GM20000 (cell line): ENCODE measurements around the gene FRMPD4.

ENCODE experiments used
- DNase-seq: peaks from one replicate; pipeline ENCODE4 v3.0.0; 2012; ENCODE audit warnings: low spot score
- TF ChIP-seq, protein P1 (sequence below): IDR thresholded peaks from 2 replicates; pipeline ENCODE4 v1.5.1; 2012; ENCODE audit warnings: mild to moderate bottlenecking, control low read depth; ENCODE audit errors: extremely low read depth, missing control alignments

The FRMPD4 gene

DNA sequence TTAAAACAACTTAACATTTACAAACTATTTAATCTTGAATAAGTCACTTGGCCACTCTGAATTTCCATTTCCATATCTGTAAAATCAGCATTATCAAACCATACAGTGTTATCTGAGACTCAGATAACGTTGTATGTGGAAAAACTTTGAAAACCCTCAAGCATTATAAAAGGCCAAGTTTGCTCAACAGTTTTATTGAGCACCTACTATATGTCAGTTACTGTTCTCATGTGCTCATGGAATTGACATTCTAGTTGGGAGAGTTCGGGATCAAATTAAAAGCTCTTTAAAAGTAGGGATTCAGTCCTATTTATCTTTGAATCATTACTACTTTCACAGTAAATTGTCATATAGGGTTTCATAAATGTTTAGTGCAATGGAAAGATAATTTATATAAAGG, 97.9 kb downstream of the FRMPD4 start:
- TF ChIP-seq, protein P1, sequence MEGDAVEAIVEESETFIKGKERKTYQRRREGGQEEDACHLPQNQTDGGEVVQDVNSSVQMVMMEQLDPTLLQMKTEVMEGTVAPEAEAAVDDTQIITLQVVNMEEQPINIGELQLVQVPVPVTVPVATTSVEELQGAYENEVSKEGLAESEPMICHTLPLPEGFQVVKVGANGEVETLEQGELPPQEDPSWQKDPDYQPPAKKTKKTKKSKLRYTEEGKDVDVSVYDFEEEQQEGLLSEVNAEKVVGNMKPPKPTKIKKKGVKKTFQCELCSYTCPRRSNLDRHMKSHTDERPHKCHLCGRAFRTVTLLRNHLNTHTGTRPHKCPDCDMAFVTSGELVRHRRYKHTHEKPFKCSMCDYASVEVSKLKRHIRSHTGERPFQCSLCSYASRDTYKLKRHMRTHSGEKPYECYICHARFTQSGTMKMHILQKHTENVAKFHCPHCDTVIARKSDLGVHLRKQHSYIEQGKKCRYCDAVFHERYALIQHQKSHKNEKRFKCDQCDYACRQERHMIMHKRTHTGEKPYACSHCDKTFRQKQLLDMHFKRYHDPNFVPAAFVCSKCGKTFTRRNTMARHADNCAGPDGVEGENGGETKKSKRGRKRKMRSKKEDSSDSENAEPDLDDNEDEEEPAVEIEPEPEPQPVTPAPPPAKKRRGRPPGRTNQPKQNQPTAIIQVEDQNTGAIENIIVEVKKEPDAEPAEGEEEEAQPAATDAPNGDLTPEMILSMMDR = no peak
- DNase-seq = no peak

DNA sequence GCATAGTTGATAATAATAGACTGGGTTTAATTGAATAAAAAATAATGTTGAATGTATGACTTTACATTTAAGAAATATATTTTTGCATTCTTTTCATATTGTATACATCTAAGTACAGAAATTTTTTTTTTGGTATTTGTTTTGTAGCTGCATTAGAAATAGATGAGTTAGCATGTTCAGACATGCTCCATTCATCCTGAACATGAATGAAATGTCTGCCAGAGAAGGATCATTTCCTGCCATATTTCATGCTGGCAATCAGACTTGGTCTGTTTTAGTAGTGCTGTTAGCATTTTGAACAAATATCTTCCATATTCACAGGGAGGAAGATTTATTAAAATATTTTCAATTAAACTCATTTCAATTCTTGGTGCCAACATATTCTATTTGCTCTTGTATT, 98.9 kb downstream of the FRMPD4 start:
- TF ChIP-seq, protein P1 = no peak
- DNase-seq = no peak

DNA sequence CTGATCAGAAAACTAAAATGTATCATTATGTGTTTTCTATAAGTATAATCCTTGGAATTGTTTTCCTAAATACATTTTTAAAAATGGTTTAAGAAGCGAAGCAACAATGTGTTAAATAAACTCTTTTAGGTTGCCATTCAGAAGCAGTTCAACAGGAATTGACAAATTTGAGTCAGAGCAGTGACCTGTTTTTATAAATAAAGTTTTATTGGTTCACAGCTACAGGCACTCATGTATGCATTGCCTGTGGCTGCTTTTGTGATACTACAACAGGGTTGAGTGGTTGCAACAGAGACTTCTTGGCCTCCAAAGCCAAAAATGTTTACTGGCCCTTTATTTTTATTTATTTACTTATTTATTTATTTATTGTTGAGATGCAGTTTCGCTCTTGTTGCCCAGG, 99.5 kb downstream of the FRMPD4 start:
- no peak for DNase-seq
- TF ChIP-seq, protein P1 = no peak

DNA sequence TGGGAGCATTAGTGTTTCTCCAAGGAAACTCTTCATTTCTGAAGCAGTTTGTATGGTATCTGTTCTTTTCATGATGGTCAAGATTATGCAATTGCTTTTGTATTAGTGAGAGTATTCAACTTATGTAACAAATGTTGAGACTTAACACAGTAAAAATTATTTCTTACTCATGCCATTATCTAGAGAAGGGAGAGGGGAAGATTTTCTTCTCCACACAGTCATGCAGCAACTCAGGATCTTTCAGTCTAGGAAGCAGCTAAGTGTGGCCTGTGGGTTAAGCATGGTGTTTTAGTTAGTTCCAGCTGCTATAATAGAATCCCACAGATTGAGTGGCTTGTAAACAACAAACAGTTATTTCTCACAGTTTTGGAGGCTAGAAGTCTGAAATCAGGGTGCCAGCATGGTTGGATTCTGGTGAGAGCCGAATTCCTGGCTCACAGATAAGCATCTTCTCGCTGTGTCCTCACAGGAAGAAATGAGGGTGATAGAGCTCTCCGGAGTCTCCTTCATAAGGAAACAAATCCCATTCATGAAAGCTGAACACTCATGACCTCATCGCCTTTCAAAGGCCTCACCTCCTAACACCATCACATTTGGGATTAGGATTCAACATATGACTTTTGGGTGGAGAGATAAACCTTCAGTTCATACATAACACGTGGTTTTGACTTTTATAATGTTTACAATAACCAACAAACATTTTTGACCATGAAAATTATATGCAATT, 101.2 kb downstream of the FRMPD4 start:
- DNase-seq = no peak
- TF ChIP-seq, protein P1 = no peak

DNA sequence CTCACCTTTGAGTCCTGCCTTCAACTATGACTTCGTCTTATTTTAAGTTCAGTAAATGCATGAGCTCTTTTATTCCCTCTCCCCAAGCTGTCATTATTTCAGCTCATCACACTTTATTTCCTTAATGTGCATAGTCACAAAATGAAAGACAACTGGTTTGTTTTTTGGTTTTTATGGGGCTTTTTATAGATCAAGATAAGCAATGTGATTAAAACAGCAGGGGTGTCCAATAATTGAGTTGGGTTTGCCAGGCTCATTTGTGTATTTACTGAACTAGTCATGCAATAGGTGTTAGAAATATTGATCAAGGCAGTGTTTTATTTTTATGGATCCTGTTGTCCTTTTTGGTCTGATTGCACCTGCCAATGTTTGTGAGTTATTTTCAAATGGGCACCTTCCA, 102.2 kb downstream of the FRMPD4 start:
- TF ChIP-seq, protein P1 = no peak
- no peak for DNase-seq

DNA sequence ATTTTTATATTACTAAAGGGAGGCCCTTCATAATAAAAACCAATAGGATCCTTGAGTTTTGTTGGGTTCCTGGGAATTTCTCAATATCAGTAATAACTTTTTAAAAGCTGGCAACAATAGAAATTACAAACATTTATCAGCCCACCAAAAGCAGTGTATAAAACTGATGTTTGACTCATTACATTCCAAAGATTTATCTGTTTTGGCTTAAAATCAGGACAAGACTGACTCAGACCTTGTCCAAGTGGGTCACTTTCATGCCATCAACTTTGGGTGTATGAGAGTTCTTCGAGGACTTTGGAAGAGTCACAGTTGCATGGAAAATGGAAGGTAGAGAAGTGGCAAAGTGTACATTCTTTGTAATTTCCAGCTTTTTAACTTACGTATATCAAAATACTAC, 102.8 kb downstream of the FRMPD4 start:
- DNase-seq = no peak
- TF ChIP-seq, protein P1 = no peak

DNA sequence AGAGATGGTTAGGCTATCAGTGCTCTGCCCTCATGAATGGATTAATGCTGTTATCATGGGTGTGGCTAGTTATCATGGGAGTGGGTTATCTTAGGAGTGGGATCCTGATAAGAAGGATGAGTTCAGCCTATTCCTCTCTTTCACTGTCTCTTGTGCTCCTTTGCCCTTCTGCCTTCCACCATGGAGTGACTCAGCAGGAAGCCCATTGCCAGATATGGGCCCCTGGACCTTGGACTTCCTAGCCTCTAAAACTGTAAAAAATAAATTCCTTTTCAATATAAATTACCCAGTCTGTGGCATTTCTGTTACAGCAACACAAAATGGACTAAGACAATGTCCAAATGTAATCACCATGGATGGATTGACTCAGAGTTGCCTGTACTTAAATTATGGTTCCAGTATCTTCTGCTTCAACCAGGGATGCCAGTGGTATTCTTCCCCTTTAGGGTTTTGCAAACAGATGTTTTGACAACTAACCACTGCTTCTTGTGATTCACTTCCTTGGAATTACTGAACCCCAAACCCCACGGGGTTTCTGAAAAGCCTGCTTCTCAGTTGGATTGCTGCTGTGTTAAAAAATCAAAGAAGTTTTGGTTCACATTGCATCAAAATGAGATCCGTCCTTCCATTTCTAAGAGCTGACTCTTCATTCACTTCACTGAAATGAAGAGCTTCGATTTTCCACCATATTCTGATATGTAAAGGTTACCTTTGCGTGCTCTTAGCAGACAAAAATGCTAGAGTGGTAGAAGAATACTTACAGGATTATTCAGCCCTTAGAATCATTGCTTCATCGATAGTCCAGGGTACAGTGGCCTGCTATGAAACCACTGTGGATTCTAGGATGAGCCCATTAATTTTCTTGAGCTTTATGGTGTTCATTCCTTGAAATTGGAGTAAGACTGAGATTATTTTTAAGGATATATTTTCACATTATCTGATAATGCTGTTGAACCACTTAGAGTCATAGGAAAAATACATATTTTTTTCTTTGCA, 107.7 kb downstream of the FRMPD4 start:
- TF ChIP-seq, protein P1 = no peak
- no peak for DNase-seq
